Measurements from ENCODE around the gene MATCAP1. TPM values are rescaled to one million over a fixed set of nuclear protein-coding genes. Genes with fewer than 3 reads are reported as not detected.

The MATCAP1 gene
- total and polyA plus RNA-seq, 2 of the 13 experiments (the other 11 are each of a cell fraction or from before 2014, with no cell fraction given): 11.2 to 24.5 TPM

DNA sequence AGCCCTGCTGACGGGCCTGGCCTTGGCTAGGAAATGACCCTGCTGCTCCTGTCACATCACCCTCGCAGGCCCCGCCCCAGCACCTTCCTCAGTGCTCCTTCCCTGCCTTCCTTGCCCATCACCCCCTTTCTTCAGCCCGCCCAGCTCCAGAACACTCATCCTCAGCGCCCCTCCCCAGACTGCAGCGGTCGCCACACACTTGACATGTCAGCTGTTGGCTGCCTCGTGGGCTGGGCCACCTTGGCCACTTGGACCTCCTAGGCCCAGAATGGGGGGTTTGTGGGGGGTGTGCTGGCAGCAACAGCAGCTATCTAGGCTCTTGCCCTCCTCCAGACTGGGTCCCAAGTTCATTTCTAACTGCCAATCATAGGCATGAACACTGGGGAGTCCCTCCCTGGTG lies 25.8 kb upstream of the MATCAP1 start:
- Histone ChIP-seq H3K36me3 (replicated peaks in 1 of 2; ENCODE audit: control insufficient read depth in 1 of 2, insufficient read depth in 2 of 2, low read length in 2 of 2) (no peaks in the 10 kb centered on the region), H3K27me3 (ENCODE audit: control insufficient read depth in 1 of 2, insufficient read depth in 2 of 2, low read length in 2 of 2) (no peaks in the 10 kb centered on the region), H3K4me1 (ENCODE audit: insufficient read depth, low read length) (peaks cover 72% of the 10 kb centered on the region), H3K4me3 (replicated peaks in 1 of 3; ENCODE audit: insufficient read depth in 1 of 3, low read depth in 2 of 3, low read length in 3 of 3) (no peak overlapping the region), H2AFZ (ENCODE audit: low read length) (no peak overlapping the region), H3K27ac (ENCODE audit: extremely low read length, insufficient read depth, low read length) (no peak overlapping the region), H3K4me2 (ENCODE audit: low read depth, low read length) (no peak overlapping the region), H3K79me2 (ENCODE audit: insufficient read depth, low read length) (no peaks in the 10 kb centered on the region), H3K9me3 (ENCODE audit: low read length) (no peaks in the 10 kb centered on the region), H4K20me1 (ENCODE audit: insufficient read depth, low read length) (no peaks in the 10 kb centered on the region), H3K9ac (ENCODE audit: insufficient read depth, low read depth, low read length) (no peak overlapping the region)
- 72% methylated on average over 8 of the region's 8 CpGs for WGBS (ENCODE audit: low lambda C conversion rate)
- in situ Hi-C loops (cut with HindIII; ENCODE audit: extremely low pct_ligation_motif_present, low pct_unique_long_range_greater_than_20kb): no loop called here
- intact Hi-C loops (cut with micrococcal nuclease; ENCODE audit: unreplicated experiment): no loop called here
- no TSS peak for BruUV-seq (replicated peaks)
- no peak for DNase-seq (ENCODE audit: low spot score)
- ChIA-PET POLR2A (interaction anchor here (1.2 to 3.0 kb wide), 4 partner anchors 12 to 39 kb away, joined by 4 to 17 read pairs (median 7); partner anchors contain the start of genes E2F4, NOL3 and TMEM208), CTCF (ENCODE audit: low intra/inter-chr PET ratio, low total read pairs) (no interaction called here)
- no peak for FAIRE-seq
- no peak for ATAC-seq
- TF ChIP-seq SP140L (CRISPR knock-in tag; IDR thresholded peaks at IDR 0.05; ENCODE audit: borderline replicate concordance): no peak
- TF ChIP-seq SIX1 (CRISPR knock-in tag; IDR thresholded peaks at IDR 0.05; ENCODE audit: borderline replicate concordance): no peak
- TF ChIP-seq ZNF468 (CRISPR knock-in tag; IDR thresholded peaks at IDR 0.05): no peak
- TF ChIP-seq, protein P1, sequence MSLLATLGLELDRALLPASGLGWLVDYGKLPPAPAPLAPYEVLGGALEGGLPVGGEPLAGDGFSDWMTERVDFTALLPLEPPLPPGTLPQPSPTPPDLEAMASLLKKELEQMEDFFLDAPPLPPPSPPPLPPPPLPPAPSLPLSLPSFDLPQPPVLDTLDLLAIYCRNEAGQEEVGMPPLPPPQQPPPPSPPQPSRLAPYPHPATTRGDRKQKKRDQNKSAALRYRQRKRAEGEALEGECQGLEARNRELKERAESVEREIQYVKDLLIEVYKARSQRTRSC (CRISPR knock-in tag; IDR thresholded peaks at IDR 0.05; ENCODE audit: low read depth): 0 out of 2 replicates have a peak, but pooled peaks have one; percentile 20
- TF ChIP-seq HDAC1 (CRISPR knock-in tag; IDR thresholded peaks at IDR 0.05): no peak
- TF ChIP-seq, protein P2, sequence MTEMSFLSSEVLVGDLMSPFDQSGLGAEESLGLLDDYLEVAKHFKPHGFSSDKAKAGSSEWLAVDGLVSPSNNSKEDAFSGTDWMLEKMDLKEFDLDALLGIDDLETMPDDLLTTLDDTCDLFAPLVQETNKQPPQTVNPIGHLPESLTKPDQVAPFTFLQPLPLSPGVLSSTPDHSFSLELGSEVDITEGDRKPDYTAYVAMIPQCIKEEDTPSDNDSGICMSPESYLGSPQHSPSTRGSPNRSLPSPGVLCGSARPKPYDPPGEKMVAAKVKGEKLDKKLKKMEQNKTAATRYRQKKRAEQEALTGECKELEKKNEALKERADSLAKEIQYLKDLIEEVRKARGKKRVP (CRISPR knock-in tag; IDR thresholded peaks at IDR 0.05): no peak
- TF ChIP-seq DPF2 (CRISPR knock-in tag; IDR thresholded peaks at IDR 0.05; ENCODE audit: borderline replicate concordance, low read depth): no peak
- TF ChIP-seq ELF3 (CRISPR knock-in tag; IDR thresholded peaks at IDR 0.05): no peak
- TF ChIP-seq, protein P3, sequence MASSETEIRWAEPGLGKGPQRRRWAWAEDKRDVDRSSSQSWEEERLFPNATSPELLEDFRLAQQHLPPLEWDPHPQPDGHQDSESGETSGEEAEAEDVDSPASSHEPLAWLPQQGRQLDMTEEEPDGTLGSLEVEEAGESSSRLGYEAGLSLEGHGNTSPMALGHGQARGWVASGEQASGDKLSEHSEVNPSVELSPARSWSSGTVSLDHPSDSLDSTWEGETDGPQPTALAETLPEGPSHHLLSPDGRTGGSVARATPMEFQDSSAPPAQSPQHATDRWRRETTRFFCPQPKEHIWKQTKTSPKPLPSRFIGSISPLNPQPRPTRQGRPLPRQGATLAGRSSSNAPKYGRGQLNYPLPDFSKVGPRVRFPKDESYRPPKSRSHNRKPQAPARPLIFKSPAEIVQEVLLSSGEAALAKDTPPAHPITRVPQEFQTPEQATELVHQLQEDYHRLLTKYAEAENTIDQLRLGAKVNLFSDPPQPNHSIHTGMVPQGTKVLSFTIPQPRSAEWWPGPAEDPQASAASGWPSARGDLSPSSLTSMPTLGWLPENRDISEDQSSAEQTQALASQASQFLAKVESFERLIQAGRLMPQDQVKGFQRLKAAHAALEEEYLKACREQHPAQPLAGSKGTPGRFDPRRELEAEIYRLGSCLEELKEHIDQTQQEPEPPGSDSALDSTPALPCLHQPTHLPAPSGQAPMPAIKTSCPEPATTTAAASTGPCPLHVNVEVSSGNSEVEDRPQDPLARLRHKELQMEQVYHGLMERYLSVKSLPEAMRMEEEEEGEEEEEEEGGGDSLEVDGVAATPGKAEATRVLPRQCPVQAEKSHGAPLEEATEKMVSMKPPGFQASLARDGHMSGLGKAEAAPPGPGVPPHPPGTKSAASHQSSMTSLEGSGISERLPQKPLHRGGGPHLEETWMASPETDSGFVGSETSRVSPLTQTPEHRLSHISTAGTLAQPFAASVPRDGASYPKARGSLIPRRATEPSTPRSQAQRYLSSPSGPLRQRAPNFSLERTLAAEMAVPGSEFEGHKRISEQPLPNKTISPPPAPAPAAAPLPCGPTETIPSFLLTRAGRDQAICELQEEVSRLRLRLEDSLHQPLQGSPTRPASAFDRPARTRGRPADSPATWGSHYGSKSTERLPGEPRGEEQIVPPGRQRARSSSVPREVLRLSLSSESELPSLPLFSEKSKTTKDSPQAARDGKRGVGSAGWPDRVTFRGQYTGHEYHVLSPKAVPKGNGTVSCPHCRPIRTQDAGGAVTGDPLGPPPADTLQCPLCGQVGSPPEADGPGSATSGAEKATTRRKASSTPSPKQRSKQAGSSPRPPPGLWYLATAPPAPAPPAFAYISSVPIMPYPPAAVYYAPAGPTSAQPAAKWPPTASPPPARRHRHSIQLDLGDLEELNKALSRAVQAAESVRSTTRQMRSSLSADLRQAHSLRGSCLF (CRISPR knock-in tag; IDR thresholded peaks at IDR 0.05; ENCODE audit: borderline replicate concordance): no peak
- 0 out of 2 replicates have a peak, but pooled peaks have one; percentile 12 for TF ChIP-seq PCBP1 (IDR thresholded peaks at IDR 0.05; ENCODE audit: borderline replicate concordance, low read depth, low read length)
- TF ChIP-seq ZNF782 (CRISPR knock-in tag; IDR thresholded peaks at IDR 0.05; ENCODE audit: borderline replicate concordance): 0 out of 2 replicates have a peak, but pooled peaks have one; percentile 8
- TF ChIP-seq CENPX (CRISPR knock-in tag; IDR thresholded peaks at IDR 0.05): no peak
- TF ChIP-seq ZNF263 (CRISPR knock-in tag; IDR thresholded peaks at IDR 0.05): no peak
- TF ChIP-seq SRF (IDR thresholded peaks at IDR 0.05; ENCODE audit: low read depth, low read length): no peak

Measured in HepG2 (cell line).